Measurements from ENCODE around the gene TRHDE. TPM values are rescaled to one million over a fixed set of nuclear protein-coding genes. Genes with fewer than 3 reads are reported as not detected.

The TRHDE gene
- total RNA-seq, 1 experiment from 2014 or later = 43.7 TPM

DNA sequence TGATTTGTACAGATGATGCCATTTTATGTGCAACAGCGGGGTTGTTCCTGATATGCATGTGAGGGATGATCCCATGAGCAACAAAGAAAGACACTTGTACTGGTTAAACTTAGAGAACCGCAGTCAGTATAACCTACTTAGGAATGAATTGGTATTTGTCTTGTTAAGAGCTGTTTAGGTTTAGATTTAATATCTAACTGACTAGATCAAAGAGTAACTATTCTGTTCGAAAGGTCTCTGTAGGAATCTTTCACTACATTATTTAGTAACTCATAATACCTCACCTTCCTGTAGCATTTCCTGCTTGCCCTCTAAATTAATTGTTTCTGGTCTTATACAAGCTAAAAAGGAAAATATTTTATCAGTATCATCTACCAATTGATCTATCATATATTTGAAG, 350.4 kb downstream of the TRHDE start:
- no peaks in the 10 kb centered on the region for H3K9me3 Mint-ChIP-seq (ENCODE audit: low read depth, unreplicated experiment)
- no peaks in the 10 kb centered on the region for H3K27me3 Mint-ChIP-seq (ENCODE audit: unreplicated experiment)
- TF ChIP-seq, protein P1, sequence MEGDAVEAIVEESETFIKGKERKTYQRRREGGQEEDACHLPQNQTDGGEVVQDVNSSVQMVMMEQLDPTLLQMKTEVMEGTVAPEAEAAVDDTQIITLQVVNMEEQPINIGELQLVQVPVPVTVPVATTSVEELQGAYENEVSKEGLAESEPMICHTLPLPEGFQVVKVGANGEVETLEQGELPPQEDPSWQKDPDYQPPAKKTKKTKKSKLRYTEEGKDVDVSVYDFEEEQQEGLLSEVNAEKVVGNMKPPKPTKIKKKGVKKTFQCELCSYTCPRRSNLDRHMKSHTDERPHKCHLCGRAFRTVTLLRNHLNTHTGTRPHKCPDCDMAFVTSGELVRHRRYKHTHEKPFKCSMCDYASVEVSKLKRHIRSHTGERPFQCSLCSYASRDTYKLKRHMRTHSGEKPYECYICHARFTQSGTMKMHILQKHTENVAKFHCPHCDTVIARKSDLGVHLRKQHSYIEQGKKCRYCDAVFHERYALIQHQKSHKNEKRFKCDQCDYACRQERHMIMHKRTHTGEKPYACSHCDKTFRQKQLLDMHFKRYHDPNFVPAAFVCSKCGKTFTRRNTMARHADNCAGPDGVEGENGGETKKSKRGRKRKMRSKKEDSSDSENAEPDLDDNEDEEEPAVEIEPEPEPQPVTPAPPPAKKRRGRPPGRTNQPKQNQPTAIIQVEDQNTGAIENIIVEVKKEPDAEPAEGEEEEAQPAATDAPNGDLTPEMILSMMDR (IDR thresholded peaks at IDR 0.05; ENCODE audit: unreplicated experiment) = no peak
- H3K36me3 Mint-ChIP-seq (ENCODE audit: insufficient read depth, unreplicated experiment) = no peaks in the 10 kb centered on the region
- no TSS peak for BruUV-seq (replicated peaks)
- CTCF ChIA-PET = interaction anchor here (1.2 kb wide), 1 partner anchor 241 kb away, joined by 3 read pairs; no protein-coding TSS in a partner anchor
- peaks cover 43% of the 10 kb centered on the region for H3K4me1 Mint-ChIP-seq (ENCODE audit: low read depth, unreplicated experiment)
- peak overlapping the region; percentile 23 for H3K27ac Mint-ChIP-seq (ENCODE audit: unreplicated experiment)
- H3K4me3 Mint-ChIP-seq (ENCODE audit: low read depth, unreplicated experiment) = peak overlapping the region; percentile 22
- intact Hi-C loops (cut with micrococcal nuclease; ENCODE audit: unreplicated experiment) = no loop called here
- no peak for DNase-seq

DNA sequence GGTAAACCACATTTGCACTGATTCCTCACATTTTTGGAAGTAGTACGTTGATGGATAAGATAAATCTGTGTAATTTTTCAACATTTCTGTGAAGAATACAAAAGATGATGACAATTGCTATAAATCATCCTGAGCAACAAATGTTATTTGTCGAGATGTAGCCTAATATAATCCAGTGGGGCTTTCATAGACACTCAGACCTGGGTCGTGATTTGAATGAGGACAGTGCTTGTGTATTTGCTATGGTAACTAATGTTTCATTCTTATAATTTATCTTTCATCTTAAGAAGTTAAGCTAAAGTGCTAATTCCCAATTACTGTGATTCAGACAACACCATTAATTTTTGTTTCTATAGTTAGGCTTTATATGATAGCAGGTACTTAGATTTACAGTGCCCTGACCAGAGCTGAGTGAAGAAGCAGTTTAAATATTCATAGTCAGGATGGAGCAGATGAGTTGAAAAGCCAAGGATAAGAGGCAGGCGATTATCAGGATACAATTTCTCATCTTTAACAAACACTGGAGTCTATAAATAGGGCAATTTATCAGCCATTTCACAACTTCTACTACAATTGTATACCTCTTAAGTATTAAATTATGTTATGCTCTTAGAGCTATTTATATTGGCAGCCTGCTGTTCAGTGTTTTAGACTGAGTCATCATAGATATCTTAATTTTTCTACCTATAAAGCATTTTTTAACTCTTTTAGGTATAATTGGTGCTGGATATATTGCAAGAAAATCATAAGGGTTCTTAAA, 359.9 kb downstream of the TRHDE start:
- intact Hi-C loops (cut with micrococcal nuclease; ENCODE audit: unreplicated experiment) = no loop called here
- BruUV-seq (replicated peaks) = no TSS peak
- no peaks in the 10 kb centered on the region for H3K27me3 Mint-ChIP-seq (ENCODE audit: unreplicated experiment)
- no peaks in the 10 kb centered on the region for H3K9me3 Mint-ChIP-seq (ENCODE audit: low read depth, unreplicated experiment)
- TF ChIP-seq, protein P1 (IDR thresholded peaks at IDR 0.05; ENCODE audit: unreplicated experiment) = no peak
- H3K4me3 Mint-ChIP-seq (ENCODE audit: low read depth, unreplicated experiment) = no peak overlapping the region
- H3K27ac Mint-ChIP-seq (ENCODE audit: unreplicated experiment) = no peak overlapping the region
- no peak for DNase-seq
- CTCF ChIA-PET = no interaction called here
- no peaks in the 10 kb centered on the region for H3K36me3 Mint-ChIP-seq (ENCODE audit: insufficient read depth, unreplicated experiment)
- no peaks in the 10 kb centered on the region for H3K4me1 Mint-ChIP-seq (ENCODE audit: low read depth, unreplicated experiment)

DNA sequence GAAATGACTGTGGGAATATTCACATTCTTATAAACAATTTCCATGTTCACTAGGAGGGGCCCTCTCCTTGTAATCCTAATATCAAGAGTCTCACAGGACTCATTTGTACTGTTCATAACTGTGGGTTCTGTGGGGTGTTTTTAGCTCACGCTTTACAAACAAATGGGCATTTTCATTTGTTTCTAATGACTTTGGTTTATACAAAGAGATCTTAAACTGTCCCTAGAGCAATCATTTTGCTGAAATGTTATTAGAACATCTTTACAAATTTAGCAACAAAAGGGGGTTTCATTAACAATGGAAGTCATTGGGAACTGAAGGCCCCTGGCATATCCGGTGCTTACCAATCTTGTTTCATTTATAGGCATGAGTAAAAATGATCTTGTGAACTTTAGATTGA, 370.5 kb downstream of the TRHDE start:
- intact Hi-C loops (cut with micrococcal nuclease; ENCODE audit: unreplicated experiment) = no loop called here
- no TSS peak for BruUV-seq (replicated peaks)
- Mint-ChIP-seq H3K27ac (ENCODE audit: unreplicated experiment) (no peak overlapping the region), H3K27me3 (ENCODE audit: unreplicated experiment) (no peaks in the 10 kb centered on the region), H3K4me1 (ENCODE audit: low read depth, unreplicated experiment) (no peaks in the 10 kb centered on the region), H3K36me3 (ENCODE audit: insufficient read depth, unreplicated experiment) (no peaks in the 10 kb centered on the region), H3K4me3 (ENCODE audit: low read depth, unreplicated experiment) (no peak overlapping the region), H3K9me3 (ENCODE audit: low read depth, unreplicated experiment) (peaks cover 2% of the 10 kb centered on the region)
- DNase-seq = no peak
- TF ChIP-seq, protein P1 (IDR thresholded peaks at IDR 0.05; ENCODE audit: unreplicated experiment) = no peak
- CTCF ChIA-PET = no interaction called here

DNA sequence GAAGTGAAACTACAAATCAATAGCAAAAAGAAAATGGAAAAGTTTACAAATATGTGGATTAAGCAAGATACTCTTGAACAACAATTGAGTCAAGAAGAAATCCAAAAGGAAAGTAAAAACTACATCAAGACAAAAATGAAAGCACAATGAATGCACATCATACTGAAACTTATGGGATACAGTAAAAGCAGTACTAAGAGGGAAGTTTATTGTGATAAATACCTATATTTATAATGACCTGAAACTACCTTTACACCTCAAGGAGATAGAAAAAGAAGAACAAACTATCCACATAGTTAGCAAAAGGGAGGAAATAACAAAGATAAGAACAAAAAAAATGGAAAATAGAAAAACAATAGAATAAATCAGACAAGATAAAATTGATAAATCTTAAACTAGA, 375.0 kb downstream of the TRHDE start:
- no TSS peak for BruUV-seq (replicated peaks)
- TF ChIP-seq, protein P1 (IDR thresholded peaks at IDR 0.05; ENCODE audit: unreplicated experiment) = no peak

More for the DNA sequence above, 375.0 kb downstream of the TRHDE start:
- H3K4me3 Mint-ChIP-seq (ENCODE audit: low read depth, unreplicated experiment) = no peak overlapping the region
- no peak overlapping the region for H3K27ac Mint-ChIP-seq (ENCODE audit: unreplicated experiment)
- H3K27me3 Mint-ChIP-seq (ENCODE audit: unreplicated experiment) = no peaks in the 10 kb centered on the region
- H3K9me3 Mint-ChIP-seq (ENCODE audit: low read depth, unreplicated experiment) = peaks cover 2% of the 10 kb centered on the region
- DNase-seq = no peak
- no peaks in the 10 kb centered on the region for H3K4me1 Mint-ChIP-seq (ENCODE audit: low read depth, unreplicated experiment)
- CTCF ChIA-PET = no interaction called here
- no peaks in the 10 kb centered on the region for H3K36me3 Mint-ChIP-seq (ENCODE audit: insufficient read depth, unreplicated experiment)
- intact Hi-C loops (cut with micrococcal nuclease; ENCODE audit: unreplicated experiment) = no loop called here

Measured in Calu3 (cell line).